A673 (cell line): Measurements from ENCODE around the gene LDB3. TPM values are rescaled to one million over a fixed set of nuclear protein-coding genes. Genes with fewer than 3 reads are reported as not detected.

Experiments used
- BruUV-seq: library from RNA; stranded (reverse); fragments of 400-500 nt; replicated peaks from 2 replicates; lab custom pipeline; 2021; lab: Mats Ljungman, UMichigan
- CTCF ChIA-PET: fragments of 300-600 bp; sonication (Branson Sonifier 250); formaldehyde crosslinking; loops from one replicate; lab custom pipeline; 2022; ENCODE audit warnings: antibody characterized with exemption; lab: Charles Lee
- POLR2A ChIA-PET: fragments of 300-600 bp; sonication (Branson Sonifier 250); formaldehyde crosslinking; loops from one replicate; lab custom pipeline; 2022; ENCODE audit warnings: antibody characterized with exemption; ENCODE audit not compliant: low non-redundant PET; lab: Charles Lee
- DNase-seq: peaks from one replicate; pipeline ENCODE4 v3.0.0-alpha.2; 2015; ENCODE audit warnings: low spot score
- H3K27ac ChIP-seq: fragments of 200-600 bp; sonication (generic); 2 replicates; pipeline ENCODE4 v1.5.1; 2016; ENCODE audit warnings: mixed run types, low read depth, mild to moderate bottlenecking, mixed read lengths, antibody characterized with exemption, low read length; ENCODE audit not compliant: poor library complexity, severe bottlenecking
- H3K27me3 ChIP-seq: fragments of 200-600 bp; sonication (generic); replicated peaks from 2 replicates; pipeline ENCODE4 v1.6.1; 2017; ENCODE audit warnings: mixed run types, low read depth, mild to moderate bottlenecking, mixed read lengths, antibody characterized with exemption, low read length; ENCODE audit not compliant: insufficient read depth, poor library complexity
- H3K36me3 ChIP-seq: fragments of 200-600 bp; sonication (generic); 2 replicates; pipeline ENCODE4 v1.6.1; 2016; ENCODE audit warnings: mixed run types, mild to moderate bottlenecking, mixed read lengths, antibody characterized with exemption, low read length; ENCODE audit not compliant: insufficient read depth, poor library complexity, severe bottlenecking
- H3K4me1 ChIP-seq: fragments of 200-600 bp; sonication (generic); 2 replicates; pipeline ENCODE4 v1.6.1; 2017; ENCODE audit warnings: mixed run types, mild to moderate bottlenecking, mixed read lengths, antibody characterized with exemption, low read length; ENCODE audit not compliant: insufficient read depth, poor library complexity, severe bottlenecking
- H3K4me3 ChIP-seq: fragments of 200-600 bp; sonication (generic); 2 replicates; pipeline ENCODE4 v1.5.1; 2016; ENCODE audit warnings: low read depth, mixed run types, mild to moderate bottlenecking, mixed read lengths, low read length; ENCODE audit not compliant: poor library complexity, severe bottlenecking
- H3K9me3 ChIP-seq: fragments of 200-600 bp; sonication (generic); 2 replicates; pipeline ENCODE4 v1.6.1; 2016; ENCODE audit warnings: mixed run types, low read depth, mild to moderate bottlenecking, mixed read lengths, antibody characterized with exemption, low read length; ENCODE audit not compliant: poor library complexity, severe bottlenecking
- EZH2 ChIP-seq: fragments of 200-600 bp; sonication (generic); IDR thresholded peaks from 2 replicates; pipeline ENCODE4 v1.6.1; 2017; ENCODE audit warnings: borderline replicate concordance, low read depth, mild to moderate bottlenecking, mixed read lengths, antibody characterized with exemption, low read length; ENCODE audit not compliant: poor library complexity, severe bottlenecking
- intact Hi-C: fragments of 100-400 bp; cut with micrococcal nuclease; formaldehyde crosslinking; loops from one replicate; pipeline ENCODE4 v1.10.0; 2022; ENCODE audit not compliant: unreplicated experiment
- total RNA-seq: library from RNA; stranded (reverse); gene quantifications from 2 replicates; pipeline ENCODE4 v1.2.3, GENCODE V29; 2021
- TF ChIP-seq, protein P1 (sequence below): fragments of 300-800, 200-600 bp; sonication (generic); conservative IDR thresholded peaks from 2 replicates; pipeline ENCODE4 v1.5.1; 2017; ENCODE audit warnings: low read depth, mild to moderate bottlenecking, antibody characterized with exemption, low read length, moderate library complexity, mixed read lengths

LDB3 gene
- total RNA-seq, 1 experiment from 2014 or later: 0.34 TPM

GRCh38 chr10:86699541-86699940 is 31.2 kb downstream of the LDB3 start:
- DNase-seq: no peak
- no TSS peak for BruUV-seq
- CTCF ChIA-PET: no interaction called here
- Histone ChIP-seq H3K36me3 (no peaks in the 10 kb centered on the region), H3K4me3 (no peak overlapping the region), H3K9me3 (no peaks in the 10 kb centered on the region), H3K27me3 (no peaks in the 10 kb centered on the region), H3K27ac (no peak overlapping the region), H3K4me1 (peaks cover 5% of the 10 kb centered on the region)
- intact Hi-C loops: no loop called here
- no peak for TF ChIP-seq EZH2
- TF ChIP-seq, protein P1, sequence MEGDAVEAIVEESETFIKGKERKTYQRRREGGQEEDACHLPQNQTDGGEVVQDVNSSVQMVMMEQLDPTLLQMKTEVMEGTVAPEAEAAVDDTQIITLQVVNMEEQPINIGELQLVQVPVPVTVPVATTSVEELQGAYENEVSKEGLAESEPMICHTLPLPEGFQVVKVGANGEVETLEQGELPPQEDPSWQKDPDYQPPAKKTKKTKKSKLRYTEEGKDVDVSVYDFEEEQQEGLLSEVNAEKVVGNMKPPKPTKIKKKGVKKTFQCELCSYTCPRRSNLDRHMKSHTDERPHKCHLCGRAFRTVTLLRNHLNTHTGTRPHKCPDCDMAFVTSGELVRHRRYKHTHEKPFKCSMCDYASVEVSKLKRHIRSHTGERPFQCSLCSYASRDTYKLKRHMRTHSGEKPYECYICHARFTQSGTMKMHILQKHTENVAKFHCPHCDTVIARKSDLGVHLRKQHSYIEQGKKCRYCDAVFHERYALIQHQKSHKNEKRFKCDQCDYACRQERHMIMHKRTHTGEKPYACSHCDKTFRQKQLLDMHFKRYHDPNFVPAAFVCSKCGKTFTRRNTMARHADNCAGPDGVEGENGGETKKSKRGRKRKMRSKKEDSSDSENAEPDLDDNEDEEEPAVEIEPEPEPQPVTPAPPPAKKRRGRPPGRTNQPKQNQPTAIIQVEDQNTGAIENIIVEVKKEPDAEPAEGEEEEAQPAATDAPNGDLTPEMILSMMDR: no peak
- POLR2A ChIA-PET: no interaction called here

- intact Hi-C loops: no loop called here
- H3K4me3 ChIP-seq: no peak overlapping the region
- H3K4me1 ChIP-seq: no peaks in the 10 kb centered on the region
- no peak for DNase-seq
- no peaks in the 10 kb centered on the region for H3K36me3 ChIP-seq
- no TSS peak for BruUV-seq
- no peaks in the 10 kb centered on the region for H3K27me3 ChIP-seq
- POLR2A ChIA-PET: no interaction called here
- TF ChIP-seq, protein P1: no peak
- no peak for TF ChIP-seq EZH2
- H3K9me3 ChIP-seq: no peaks in the 10 kb centered on the region
- CTCF ChIA-PET: no interaction called here
- no peak overlapping the region for H3K27ac ChIP-seq
Observed at GRCh38 chr10:86699991-86700840, 31.9 kb downstream of the LDB3 start.

DNA sequence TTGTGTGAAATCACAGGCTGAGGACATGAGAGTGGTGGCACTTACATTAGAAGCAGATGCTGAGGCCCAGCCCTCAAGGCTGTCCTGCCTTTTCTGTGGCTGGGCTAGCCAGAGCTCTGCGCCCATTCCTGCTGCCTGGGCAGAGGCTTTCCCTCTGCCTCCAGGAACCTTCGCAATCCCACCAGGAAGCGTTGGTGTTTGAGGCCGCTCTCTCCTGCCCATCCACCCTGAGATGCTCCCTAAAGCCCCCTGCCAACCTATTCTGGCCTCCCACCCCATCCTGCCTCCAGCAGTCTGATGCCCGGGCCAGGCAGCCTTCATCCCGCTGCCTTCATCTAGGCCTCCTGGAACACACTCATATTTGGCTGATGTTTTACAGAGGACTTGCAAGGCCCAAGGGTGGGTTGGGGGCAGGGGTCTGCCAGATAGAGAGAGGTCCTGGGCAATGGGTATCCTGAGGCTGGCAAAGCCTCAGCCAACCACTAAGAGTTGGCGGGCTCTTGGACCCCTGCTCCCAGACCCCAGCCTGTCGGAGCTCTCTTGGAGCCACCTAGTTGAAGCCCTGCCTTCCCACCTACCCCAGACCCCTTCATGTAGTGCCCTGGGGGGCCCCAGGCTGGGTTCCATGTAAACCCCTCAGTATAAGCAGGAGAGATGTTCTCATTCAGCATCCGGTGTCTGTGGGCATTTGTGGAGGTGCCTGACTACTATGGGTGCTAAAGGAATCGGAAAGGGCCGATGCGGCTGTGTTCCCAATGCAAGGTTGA is 32.7 kb downstream of the LDB3 start:
- Histone ChIP-seq H3K27me3 (no peaks in the 10 kb centered on the region), H3K36me3 (no peaks in the 10 kb centered on the region), H3K9me3 (no peaks in the 10 kb centered on the region), H3K4me1 (no peaks in the 10 kb centered on the region), H3K4me3 (no peak overlapping the region), H3K27ac (no peak overlapping the region)
- intact Hi-C loops: no loop called here
- ChIA-PET POLR2A (no interaction called here), CTCF (no interaction called here)
- TF ChIP-seq EZH2: no peak
- TF ChIP-seq, protein P1: no peak
- BruUV-seq: no TSS peak
- DNase-seq: no peak
